Measurements from ENCODE around the gene PIGZ.
A peak's percentile ranks its signal among the peaks of the same experiment; 100 is the strongest.

PIGZ gene

GRCh38 chr3:196981657-196982056 lies 13.0 kb upstream of the PIGZ start:
- no peak for DNase-seq

- DNase-seq, result no peak
Observed at GRCh38 chr3:196979545-196979944, 10.9 kb upstream of the PIGZ start.

- DNase-seq, result no peak
Observed at GRCh38 chr3:196976941-196977340, 8.3 kb upstream of the PIGZ start.

GRCh38 chr3:196975349-196975748 lies 6.7 kb upstream of the PIGZ start:
- DNase-seq, result no peak

GRCh38 chr3:196974661-196975060 lies 6.0 kb upstream of the PIGZ start:
- DNase-seq, result no peak

GRCh38 chr3:196971094-196971698 lies 2.6 kb upstream of the PIGZ start:
- DNase-seq, result no peak

GRCh38 chr3:196970547-196971093 lies 2.0 kb upstream of the PIGZ start:
- DNase-seq, result no peak

- peak; percentile 8 for DNase-seq
Observed at GRCh38 chr3:196969660-196970546, 1.3 kb upstream of the PIGZ start.

- DNase-seq, result no peak
Observed at GRCh38 chr3:196969134-196969659, 564 bp upstream of the PIGZ start.

GRCh38 chr3:196967412-196968232 lies 1.0 kb downstream of the PIGZ start:
- no peak for DNase-seq

- DNase-seq, result no peak
Observed at GRCh38 chr3:196966526-196967401, 1.9 kb downstream of the PIGZ start.

GRCh38 chr3:196965804-196966173 lies 2.8 kb downstream of the PIGZ start:
- DNase-seq, result no peak

- no peak for DNase-seq
Observed at GRCh38 chr3:196965112-196965803, 3.4 kb downstream of the PIGZ start.

GRCh38 chr3:196963631-196963953 lies 5.0 kb downstream of the PIGZ start:
- no peak for DNase-seq

GRCh38 chr3:196962930-196963630 lies 5.6 kb downstream of the PIGZ start:
- no peak for DNase-seq

GRCh38 chr3:196962108-196962929 lies 6.3 kb downstream of the PIGZ start:
- DNase-seq, result no peak

- DNase-seq, result no peak
Observed at GRCh38 chr3:196954832-196955231, 13.8 kb downstream of the PIGZ start.

- DNase-seq, result no peak
Observed at GRCh38 chr3:196951371-196951770, 17.3 kb downstream of the PIGZ start.

- no peak for DNase-seq
Observed at GRCh38 chr3:196949750-196950149, 18.9 kb downstream of the PIGZ start.

GRCh38 chr3:196949285-196949619 lies 19.4 kb downstream of the PIGZ start:
- no peak for DNase-seq
